ENCODE measurements around the gene TMPRSS9. TPM values are rescaled to one million over a fixed set of nuclear protein-coding genes. Genes with fewer than 3 reads are reported as not detected.

The TMPRSS9 gene
- total and polyA plus RNA-seq, 8 donors, result 0.09 to 0.84 (median 0.58) TPM

GRCh38 chr19:2431318-2432055, 71.4 kb downstream of the TMPRSS9 start:
- DNase-seq, result peak in 2 of 6 donors; percentile 32 to 81
- no peak for ATAC-seq
- Histone ChIP-seq H3K36me3 (peaks cover 0 to 7% (median 0%) of the 10 kb centered on the region in 3 donors), H3K4me1 (peaks cover 0 to 5% (median 3%) of the 10 kb centered on the region in 3 donors), H3K9me3 (no peaks in the 10 kb centered on the region), H3K27me3 (no peaks in the 10 kb centered on the region), H3K4me3 (no peak overlapping the region), H3K27ac (no peak overlapping the region)
- TF ChIP-seq CTCF (IDR thresholded peaks at IDR 0.05), result no peak
- FAIRE-seq, result no peak
- intact Hi-C loops (cut with DNase I), result no loop called here
- WGBS, 2 donors, result 95 to 96% methylated on average over 37 of the region's 37 CpGs

GRCh38 chr19:2432131-2432848, 72.2 kb downstream of the TMPRSS9 start:
- DNase-seq (peak in 1 of 6 donors; percentile 26), ATAC-seq (no peak), FAIRE-seq (no peak)
- Histone ChIP-seq H3K36me3 (peaks cover 0 to 7% (median 0%) of the 10 kb centered on the region in 3 donors), H3K27me3 (no peaks in the 10 kb centered on the region), H3K4me1 (peaks cover 0 to 5% (median 3%) of the 10 kb centered on the region in 3 donors), H3K9me3 (no peaks in the 10 kb centered on the region), H3K27ac (no peak overlapping the region), H3K4me3 (no peak overlapping the region)
- intact Hi-C loops (cut with DNase I), result no loop called here
- WGBS, 2 donors, result 95 to 97% methylated on average over 24 to 25 of the region's 25 CpGs
- no peak for TF ChIP-seq CTCF (IDR thresholded peaks at IDR 0.05)

GRCh38 chr19:2433854-2434253, 73.8 kb downstream of the TMPRSS9 start:
- FAIRE-seq, result no peak
- no peak for ATAC-seq
- H3K4me1 ChIP-seq, result no peaks in the 10 kb centered on the region
- H3K27me3 ChIP-seq, result no peaks in the 10 kb centered on the region
- H3K4me3 ChIP-seq, result no peak overlapping the region
- no peaks in the 10 kb centered on the region for H3K9me3 ChIP-seq
- TF ChIP-seq CTCF (IDR thresholded peaks at IDR 0.05), result no peak
- H3K36me3 ChIP-seq, result peaks cover 0 to 7% (median 0%) of the 10 kb centered on the region in 3 donors
- 94 to 96% methylated on average over 27 to 29 of the region's 30 CpGs for WGBS, 2 donors
- no peak for DNase-seq
- no peak overlapping the region for H3K27ac ChIP-seq
- intact Hi-C loops (cut with DNase I), result no loop called here

- H3K27ac ChIP-seq, result no peak overlapping the region
- ATAC-seq, result no peak
- no peak for TF ChIP-seq CTCF (IDR thresholded peaks at IDR 0.05)
- H3K27me3 ChIP-seq, result no peaks in the 10 kb centered on the region
- no peaks in the 10 kb centered on the region for H3K9me3 ChIP-seq
- no peak for FAIRE-seq
- DNase-seq, result peak in 1 of 6 donors; percentile 24
- H3K4me1 ChIP-seq, result no peaks in the 10 kb centered on the region
- 95 to 96% methylated on average over 19 to 22 of the region's 22 CpGs for WGBS, 2 donors
- intact Hi-C loops (cut with DNase I), result no loop called here
- H3K4me3 ChIP-seq, result no peak overlapping the region
- H3K36me3 ChIP-seq, result peaks cover 0 to 7% (median 0%) of the 10 kb centered on the region in 3 donors
These were observed 74.2 kb downstream of the TMPRSS9 start for GRCh38 chr19:2434267-2434666.

All from pancreas (tissue), 10 donors.